HUES64 (cell line): ENCODE data around the gene C16orf78.

Source experiments
- H3K27ac ChIP-seq: 2 replicates; pipeline ENCODE4 v1.7.0; 2013; ENCODE audit warnings: low read depth, low read length, inconsistent platforms
- H3K27me3 ChIP-seq: 2 replicates; pipeline ENCODE4 v1.6.1; 2013; ENCODE audit warnings: mild to moderate bottlenecking, low read length; ENCODE audit not compliant: insufficient read depth
- H3K36me3 ChIP-seq: 2 replicates; pipeline ENCODE4 v1.6.1; 2013; ENCODE audit warnings: mild to moderate bottlenecking, low read length; ENCODE audit not compliant: insufficient read depth
- H3K4me1 ChIP-seq: 2 replicates; pipeline ENCODE4 v1.6.1; 2013; ENCODE audit warnings: mild to moderate bottlenecking, low read length, moderate library complexity; ENCODE audit not compliant: insufficient read depth
- H3K4me3 ChIP-seq: 2 replicates; pipeline ENCODE4 v1.5.1; 2013; ENCODE audit warnings: mild to moderate bottlenecking, low read length, moderate library complexity
- H3K9ac ChIP-seq: 2 replicates; pipeline ENCODE4 v1.6.1; 2013; ENCODE audit warnings: mild to moderate bottlenecking, low read depth, low read length
- H3K9me3 ChIP-seq: 2 replicates; pipeline ENCODE4 v1.6.1; 2013; ENCODE audit warnings: low read depth, low read length; ENCODE audit not compliant: insufficient read depth
- WGBS: fragments of 150-250, 120-280 bp; methylation state at CpG from one replicate; pipeline ENCODE4 v1.1.7; 2013; ENCODE audit warnings: missing lambda C conversion rate; 5-methylcytosine and 5-hydroxymethylcytosine counted together

C16orf78 gene

DNA sequence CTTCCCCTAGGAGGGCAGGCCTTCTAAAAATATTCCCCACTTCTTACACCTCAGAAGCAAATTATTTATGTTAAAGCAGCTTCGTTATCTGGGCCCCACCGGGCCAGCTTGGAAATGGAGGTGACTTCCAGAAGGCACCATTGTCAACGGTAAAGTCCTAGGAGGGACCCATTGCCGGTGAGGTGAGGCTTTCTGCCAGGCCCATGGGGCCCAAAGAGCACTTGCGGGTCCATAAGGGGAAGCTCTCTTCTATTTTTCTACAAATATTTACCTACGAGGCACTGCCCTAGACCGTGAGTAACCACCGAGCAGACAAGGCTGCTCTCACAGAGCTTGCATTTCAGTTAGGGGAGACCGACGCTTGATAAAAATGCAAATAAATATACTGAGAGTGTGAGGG lies 41.5 kb downstream of the C16orf78 start:
- no peaks in the 10 kb centered on the region for H3K27me3 ChIP-seq
- H3K9ac ChIP-seq = no peak overlapping the region
- no peaks in the 10 kb centered on the region for H3K4me1 ChIP-seq
- WGBS = 95% methylated on average over 10 of the region's 10 CpGs
- no peaks in the 10 kb centered on the region for H3K36me3 ChIP-seq
- no peak overlapping the region for H3K4me3 ChIP-seq
- H3K27ac ChIP-seq = no peak overlapping the region
- H3K9me3 ChIP-seq = no peaks in the 10 kb centered on the region

DNA sequence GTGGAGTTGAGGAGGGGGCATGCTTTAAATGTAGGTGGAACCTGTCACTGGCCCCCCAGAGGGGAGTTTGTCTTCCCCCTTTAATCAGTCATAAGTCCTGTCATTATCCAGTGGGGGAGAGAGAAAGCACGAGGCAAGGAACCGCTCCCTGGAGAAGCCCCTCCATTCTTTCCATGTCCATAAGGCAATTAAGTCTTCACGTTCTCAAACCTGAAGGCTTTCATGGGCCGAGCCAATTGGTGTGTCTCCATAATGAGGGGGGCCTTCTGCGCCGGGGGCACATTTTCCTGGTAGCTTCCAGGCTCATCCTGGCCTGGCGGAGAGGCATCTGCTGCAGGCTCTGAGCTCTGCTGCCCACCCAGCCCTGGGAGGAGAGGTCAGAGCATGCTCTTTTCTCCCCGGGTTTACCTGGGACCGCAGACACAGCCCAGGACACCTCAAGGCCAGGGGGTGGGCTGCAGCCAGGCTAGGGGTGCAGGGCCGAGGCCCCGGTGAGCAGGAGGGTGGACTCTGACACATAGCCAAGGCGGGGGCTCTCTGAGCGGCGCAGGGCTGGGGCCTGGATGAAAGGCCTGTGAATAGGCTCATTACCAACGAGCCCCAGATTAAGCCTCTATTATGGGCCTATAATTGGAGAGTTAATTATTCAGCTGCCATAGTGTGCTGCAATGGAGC lies 42.5 kb downstream of the C16orf78 start:
- Histone ChIP-seq H3K9me3 (no peaks in the 10 kb centered on the region), H3K27me3 (no peaks in the 10 kb centered on the region), H3K27ac (no peak overlapping the region), H3K36me3 (no peaks in the 10 kb centered on the region), H3K9ac (no peak overlapping the region), H3K4me1 (no peaks in the 10 kb centered on the region), H3K4me3 (no peak overlapping the region)
- WGBS = 91% methylated on average over 15 of the region's 15 CpGs

DNA sequence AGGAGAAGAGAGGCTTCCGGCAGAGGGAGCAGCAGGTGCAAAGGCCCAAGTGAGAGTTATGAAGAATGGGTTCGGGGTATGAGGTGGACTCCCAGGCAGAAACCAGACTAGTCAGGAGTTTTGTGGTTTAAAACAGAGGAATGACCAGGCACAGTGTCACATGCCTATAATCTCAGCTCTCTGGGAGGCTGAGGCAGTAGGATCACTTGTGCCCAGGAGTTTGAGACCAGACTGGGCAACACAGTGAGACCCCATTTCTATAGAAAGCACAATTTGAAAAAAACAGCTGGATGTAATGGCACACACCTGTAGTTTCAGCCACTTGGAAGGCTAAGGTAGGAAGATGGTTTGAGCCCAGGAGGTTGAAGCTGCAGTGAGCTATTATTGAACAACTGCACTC lies 43.8 kb downstream of the C16orf78 start:
- H3K9me3 ChIP-seq = no peaks in the 10 kb centered on the region
- WGBS = 90% methylated on average over 2 of the region's 2 CpGs
- no peak overlapping the region for H3K27ac ChIP-seq
- no peaks in the 10 kb centered on the region for H3K36me3 ChIP-seq
- no peak overlapping the region for H3K9ac ChIP-seq
- no peaks in the 10 kb centered on the region for H3K27me3 ChIP-seq
- H3K4me1 ChIP-seq = no peaks in the 10 kb centered on the region
- H3K4me3 ChIP-seq = no peak overlapping the region

DNA sequence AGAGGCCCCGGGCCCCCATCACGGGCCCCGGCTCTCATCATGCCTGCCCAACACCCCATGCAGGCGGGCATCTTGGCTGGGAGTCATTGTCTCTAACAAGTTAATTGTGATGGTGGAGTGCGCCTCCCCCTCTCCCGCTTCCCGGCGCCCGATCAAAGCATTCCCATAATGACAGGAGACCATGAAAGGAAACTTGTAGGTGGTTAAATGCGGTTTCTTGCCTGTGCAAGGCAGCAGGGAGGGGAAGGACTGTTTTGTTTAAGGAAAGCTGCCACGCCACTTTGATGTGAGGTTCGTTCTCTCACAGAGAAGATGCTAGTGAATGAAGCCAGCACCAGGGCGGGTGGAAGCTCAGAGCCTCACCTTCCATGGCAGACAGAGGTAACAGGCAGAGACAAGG lies 45.4 kb downstream of the C16orf78 start:
- no peak overlapping the region for H3K27ac ChIP-seq
- 77% methylated on average over 13 of the region's 13 CpGs for WGBS
- H3K4me1 ChIP-seq = no peaks in the 10 kb centered on the region
- no peaks in the 10 kb centered on the region for H3K27me3 ChIP-seq
- H3K9me3 ChIP-seq = no peaks in the 10 kb centered on the region
- H3K4me3 ChIP-seq = no peak overlapping the region
- H3K9ac ChIP-seq = no peak overlapping the region
- no peaks in the 10 kb centered on the region for H3K36me3 ChIP-seq

- WGBS = 57% methylated on average over 3 of the region's 3 CpGs
- no peak overlapping the region for H3K9ac ChIP-seq
- H3K27me3 ChIP-seq = no peaks in the 10 kb centered on the region
- no peak overlapping the region for H3K27ac ChIP-seq
- no peaks in the 10 kb centered on the region for H3K4me1 ChIP-seq
- H3K9me3 ChIP-seq = no peaks in the 10 kb centered on the region
- no peak overlapping the region for H3K4me3 ChIP-seq
- H3K36me3 ChIP-seq = no peaks in the 10 kb centered on the region
Measured at GRCh38 chr16:49419862-49420261, 46.3 kb downstream of the C16orf78 start.

DNA sequence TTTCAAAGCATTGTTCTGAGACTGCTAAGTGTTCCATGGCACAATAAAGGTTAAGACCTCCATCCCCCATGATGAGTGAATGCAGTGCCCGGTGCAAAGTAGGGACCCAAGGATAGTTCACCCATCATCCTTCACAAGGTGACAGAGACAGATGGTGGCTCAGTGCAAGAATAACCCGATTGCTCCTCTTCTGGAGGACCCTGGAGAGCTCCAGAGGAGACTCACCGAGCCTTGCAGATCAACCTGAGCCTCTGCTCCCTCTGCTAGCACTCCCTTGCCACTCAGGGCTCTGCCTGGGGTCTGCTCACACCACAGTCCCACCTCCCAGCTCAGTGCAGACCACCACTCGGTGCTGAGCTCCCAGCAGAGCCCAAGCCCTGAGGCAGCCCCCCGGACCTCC lies 49.3 kb downstream of the C16orf78 start:
- Histone ChIP-seq H3K36me3 (no peaks in the 10 kb centered on the region), H3K27ac (no peak overlapping the region), H3K4me3 (no peak overlapping the region), H3K9me3 (no peaks in the 10 kb centered on the region), H3K27me3 (no peaks in the 10 kb centered on the region), H3K9ac (no peak overlapping the region), H3K4me1 (no peaks in the 10 kb centered on the region)
- 67% methylated on average over 5 of the region's 5 CpGs for WGBS

GRCh38 chr16:49424961-49425360 lies 51.4 kb downstream of the C16orf78 start:
- WGBS = 96% methylated on average over 6 of the region's 6 CpGs
- Histone ChIP-seq H3K9ac (no peak overlapping the region), H3K9me3 (no peaks in the 10 kb centered on the region; the same call in 1 of the 2 replicates)

DNA sequence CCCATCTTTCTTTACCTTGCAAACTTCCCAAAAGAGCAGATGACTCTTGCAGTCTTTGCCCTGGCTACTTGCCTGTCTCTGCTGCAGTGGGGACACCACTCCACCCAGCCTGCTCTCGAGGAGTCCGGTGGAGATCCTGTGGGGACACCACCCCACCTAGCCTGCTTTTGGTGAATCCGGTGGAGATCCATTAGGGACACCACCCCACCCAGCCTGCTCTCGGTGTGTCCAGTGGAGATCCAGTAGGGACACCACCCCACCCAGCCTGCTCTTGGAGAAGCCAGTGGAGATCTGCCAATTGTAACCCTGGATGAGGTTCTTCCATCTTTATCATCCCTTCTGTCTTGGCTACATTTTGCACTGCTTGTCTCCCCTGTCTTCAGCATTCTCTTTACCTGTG lies 54.2 kb downstream of the C16orf78 start:
- H3K27me3 ChIP-seq = no peaks in the 10 kb centered on the region
- H3K27ac ChIP-seq = no peak overlapping the region
- H3K9ac ChIP-seq = no peak overlapping the region
- H3K9me3 ChIP-seq = no peaks in the 10 kb centered on the region; the same call in 1 of the 2 replicates
- no peaks in the 10 kb centered on the region for H3K36me3 ChIP-seq
- no peak overlapping the region for H3K4me3 ChIP-seq
- H3K4me1 ChIP-seq = no peaks in the 10 kb centered on the region
- WGBS = 89% methylated on average over 4 of the region's 4 CpGs

More at GRCh38 chr16:49424961-49425360, 51.4 kb downstream of the C16orf78 start:
- Histone ChIP-seq H3K27ac (no peak overlapping the region), H3K36me3 (no peaks in the 10 kb centered on the region), H3K4me1 (no peaks in the 10 kb centered on the region), H3K27me3 (no peaks in the 10 kb centered on the region), H3K4me3 (no peak overlapping the region)

DNA sequence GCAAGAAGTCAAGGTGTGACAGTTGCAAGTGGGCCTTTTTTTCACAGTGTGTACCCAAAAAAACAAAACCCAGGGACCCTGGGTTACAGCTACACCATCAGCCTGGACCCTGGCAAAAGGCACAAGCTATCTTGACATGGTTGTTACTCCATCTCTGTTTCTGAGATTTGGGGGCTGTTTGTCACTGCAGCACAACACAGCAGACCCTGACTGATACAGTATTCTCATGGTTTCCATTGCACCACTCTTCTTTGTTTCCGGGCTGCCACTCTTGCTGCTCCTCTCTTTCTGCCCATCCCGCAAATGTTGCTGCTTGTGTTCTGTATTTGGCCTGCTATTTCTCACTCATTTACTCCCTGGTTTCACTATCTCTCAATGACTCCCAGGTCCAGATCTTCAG lies 55.2 kb downstream of the C16orf78 start:
- H3K36me3 ChIP-seq = no peaks in the 10 kb centered on the region
- WGBS = 89% methylated on average over 2 of the region's 2 CpGs
- no peaks in the 10 kb centered on the region; the same call in 1 of the 2 replicates for H3K9me3 ChIP-seq
- no peaks in the 10 kb centered on the region for H3K4me1 ChIP-seq
- H3K27me3 ChIP-seq = no peaks in the 10 kb centered on the region
- H3K27ac ChIP-seq = no peak overlapping the region
- H3K9ac ChIP-seq = no peak overlapping the region
- no peak overlapping the region for H3K4me3 ChIP-seq

DNA sequence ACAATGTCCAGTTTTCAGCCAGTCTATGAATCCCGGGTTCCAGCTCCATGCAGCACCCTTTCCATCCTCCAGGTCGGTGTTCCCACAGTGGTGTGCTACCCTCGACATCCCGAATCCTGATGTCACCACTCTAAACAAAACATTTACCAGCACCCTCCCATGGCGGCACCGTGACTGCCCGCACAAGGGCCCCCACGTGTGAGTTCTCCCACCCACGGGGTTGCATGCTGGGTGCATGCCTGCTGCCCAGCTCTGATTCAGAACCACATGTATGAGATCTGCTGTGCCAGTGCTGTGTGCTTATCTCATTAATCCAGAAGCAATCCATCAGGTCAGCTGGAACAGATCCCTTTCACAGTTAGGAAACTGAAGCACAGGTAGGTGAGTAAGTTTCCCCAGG lies 57.4 kb downstream of the C16orf78 start:
- H3K9ac ChIP-seq = no peak overlapping the region
- H3K9me3 ChIP-seq = no peaks in the 10 kb centered on the region; the same call in 1 of the 2 replicates
- WGBS = 91% methylated on average over 9 of the region's 9 CpGs
- no peak overlapping the region for H3K27ac ChIP-seq
- no peaks in the 10 kb centered on the region for H3K36me3 ChIP-seq
- no peaks in the 10 kb centered on the region for H3K27me3 ChIP-seq
- no peaks in the 10 kb centered on the region for H3K4me1 ChIP-seq
- H3K4me3 ChIP-seq = no peak overlapping the region

DNA sequence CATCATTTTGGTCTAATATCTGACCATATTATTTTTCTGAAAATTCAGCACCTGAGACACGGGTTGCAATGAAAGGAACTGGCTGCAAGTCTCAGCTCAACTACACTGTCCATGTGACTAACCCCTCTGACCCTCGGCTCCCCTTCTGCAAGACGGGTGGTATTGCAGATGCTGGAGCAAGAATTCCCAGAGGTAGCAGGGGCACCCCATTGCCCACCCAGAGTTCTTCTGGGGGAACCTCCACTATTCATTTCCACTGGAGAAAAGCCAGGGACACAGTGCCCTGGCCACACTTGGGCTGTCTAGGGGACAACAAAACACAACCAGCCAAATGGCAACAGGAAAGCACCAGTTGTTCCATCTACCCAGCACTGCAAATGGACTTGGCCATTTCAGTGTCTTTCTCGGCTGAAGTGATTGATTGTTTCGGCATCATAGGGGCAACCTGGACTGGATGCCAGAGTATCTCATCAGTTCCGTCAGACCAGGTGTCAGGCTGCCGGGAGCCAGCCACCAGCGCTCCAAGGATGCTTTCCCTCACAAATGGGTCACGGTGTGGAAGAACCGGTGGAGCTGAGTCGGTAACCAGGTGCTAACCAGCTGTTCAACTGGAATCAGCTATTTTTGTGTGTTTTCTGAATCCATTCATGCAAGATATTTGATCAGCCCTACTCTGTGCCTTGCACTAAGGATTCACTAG lies 58.1 kb downstream of the C16orf78 start:
- H3K27me3 ChIP-seq = no peaks in the 10 kb centered on the region
- H3K4me1 ChIP-seq = no peaks in the 10 kb centered on the region
- 92% methylated on average over 11 of the region's 11 CpGs for WGBS
- H3K9me3 ChIP-seq = no peaks in the 10 kb centered on the region; the same call in 1 of the 2 replicates
- no peaks in the 10 kb centered on the region for H3K36me3 ChIP-seq
- no peak overlapping the region for H3K9ac ChIP-seq
- no peak overlapping the region for H3K27ac ChIP-seq
- H3K4me3 ChIP-seq = no peak overlapping the region
